ENCODE results near the gene CFAP97D2.

The CFAP97D2 gene

GRCh38 chr13:114199954-114200353, 20.9 kb downstream of the CFAP97D2 start:
- DNase-seq (ENCODE audit: low spot score) = no peak

- no peak for DNase-seq (ENCODE audit: low spot score)
Observed at GRCh38 chr13:114200399-114200911, 21.4 kb downstream of the CFAP97D2 start.

- DNase-seq (ENCODE audit: low spot score) = no peak
Observed at GRCh38 chr13:114202581-114202980, 23.5 kb downstream of the CFAP97D2 start.

GRCh38 chr13:114203536-114203935, 24.5 kb downstream of the CFAP97D2 start:
- DNase-seq (ENCODE audit: low spot score) = no peak

- no peak for DNase-seq (ENCODE audit: low spot score)
Observed at GRCh38 chr13:114204894-114205293, 25.8 kb downstream of the CFAP97D2 start.

- DNase-seq (ENCODE audit: low spot score) = no peak
Observed at GRCh38 chr13:114208134-114208533, 29.1 kb downstream of the CFAP97D2 start.

GRCh38 chr13:114211446-114212157, 32.5 kb downstream of the CFAP97D2 start:
- DNase-seq (ENCODE audit: low spot score) = no peak

- DNase-seq (ENCODE audit: low spot score) = no peak
Observed at GRCh38 chr13:114212158-114212495, 33.1 kb downstream of the CFAP97D2 start.

- no peak for DNase-seq (ENCODE audit: low spot score)
Observed at GRCh38 chr13:114213980-114214379, 34.9 kb downstream of the CFAP97D2 start.

GRCh38 chr13:114219392-114219791, 40.3 kb downstream of the CFAP97D2 start:
- DNase-seq (ENCODE audit: low spot score) = no peak

- no peak for DNase-seq (ENCODE audit: low spot score)
Observed at GRCh38 chr13:114222461-114222968, 43.5 kb downstream of the CFAP97D2 start.

- no peak for DNase-seq (ENCODE audit: low spot score)
Observed at GRCh38 chr13:114224201-114224600, 45.1 kb downstream of the CFAP97D2 start.

- DNase-seq (ENCODE audit: low spot score) = no peak
Observed at GRCh38 chr13:114225610-114226009, 46.6 kb downstream of the CFAP97D2 start.

- DNase-seq (ENCODE audit: low spot score) = no peak
Observed at GRCh38 chr13:114226088-114226487, 47.0 kb downstream of the CFAP97D2 start.

GRCh38 chr13:114226699-114227323, 47.8 kb downstream of the CFAP97D2 start:
- peak; percentile 82 for DNase-seq (ENCODE audit: low spot score)

- DNase-seq (ENCODE audit: low spot score) = no peak
Observed at GRCh38 chr13:114227528-114227927, 48.5 kb downstream of the CFAP97D2 start.

- DNase-seq (ENCODE audit: low spot score) = no peak
Observed at GRCh38 chr13:114228176-114228575, 49.1 kb downstream of the CFAP97D2 start.

GRCh38 chr13:114229506-114229905, 50.4 kb downstream of the CFAP97D2 start:
- DNase-seq (ENCODE audit: low spot score) = no peak

- DNase-seq (ENCODE audit: low spot score) = no peak
Observed at GRCh38 chr13:114230117-114230516, 51.1 kb downstream of the CFAP97D2 start.

- DNase-seq (ENCODE audit: low spot score) = no peak
Observed at GRCh38 chr13:114230575-114230974, 51.5 kb downstream of the CFAP97D2 start.

- DNase-seq (ENCODE audit: low spot score) = no peak
Observed at GRCh38 chr13:114231886-114232285, 52.8 kb downstream of the CFAP97D2 start.

- DNase-seq (ENCODE audit: low spot score) = no peak
Observed at GRCh38 chr13:114234266-114234644, 55.2 kb downstream of the CFAP97D2 start.

GRCh38 chr13:114234645-114235421, 55.8 kb downstream of the CFAP97D2 start, which contains the start of gene CDC16:
CDC16 (plus strand) TSS chr13:114234897; CDS start chr13:114235085, 188 bp downstream.
- peak; percentile 94 for DNase-seq (ENCODE audit: low spot score)
